HG03342 (cell line): ENCODE results near the gene CDCP1.
"Not testable (repeated sequence)": the region's sequence is repeated elsewhere in the genome, so short reads cannot be mapped to it uniquely, and the experiment has no call there.

ENCODE experiments used
- ATAC-seq: cut with Tn5 transposase; IDR thresholded peaks from one replicate; pipeline ENCODE4 v1.9.1; 2021; ENCODE audit warnings: mild to moderate bottlenecking, moderate library complexity; ENCODE audit not compliant: unreplicated experiment

Gene CDCP1

GRCh38 chr3:45171283-45171682, 25.1 kb upstream of the CDCP1 start:
- ATAC-seq, result no peak

GRCh38 chr3:45170096-45170495, 23.9 kb upstream of the CDCP1 start:
- no peak for ATAC-seq

- no peak for ATAC-seq
Measured at GRCh38 chr3:45169125-45169904, 23.1 kb upstream of the CDCP1 start.

- ATAC-seq, result no peak
Measured at GRCh38 chr3:45168451-45168850, 22.3 kb upstream of the CDCP1 start.

- peak; percentile 81 for ATAC-seq
Measured at GRCh38 chr3:45167011-45167911, 21.1 kb upstream of the CDCP1 start.

- no peak for ATAC-seq
Measured at GRCh38 chr3:45166321-45166879, 20.2 kb upstream of the CDCP1 start.

GRCh38 chr3:45165497-45166283, 19.5 kb upstream of the CDCP1 start:
- no peak for ATAC-seq

GRCh38 chr3:45164056-45164455, 17.9 kb upstream of the CDCP1 start:
- no peak for ATAC-seq

GRCh38 chr3:45163481-45163880, 17.3 kb upstream of the CDCP1 start:
- ATAC-seq, result no peak

- no peak for ATAC-seq
Measured at GRCh38 chr3:45154641-45155147, 8.5 kb upstream of the CDCP1 start.

- ATAC-seq, result no peak
Measured at GRCh38 chr3:45153658-45154437, 7.7 kb upstream of the CDCP1 start.

GRCh38 chr3:45152307-45152706, 6.1 kb upstream of the CDCP1 start:
- ATAC-seq, result no peak

- ATAC-seq, result no peak
Measured at GRCh38 chr3:45151100-45151499, 4.9 kb upstream of the CDCP1 start.

GRCh38 chr3:45148921-45149320, 2.7 kb upstream of the CDCP1 start:
- no peak for ATAC-seq

- ATAC-seq, result no peak
Measured at GRCh38 chr3:45145223-45145622, 955 bp downstream of the CDCP1 start.

- peak; percentile 59 for ATAC-seq
Measured at GRCh38 chr3:45143673-45144671, 2.2 kb downstream of the CDCP1 start.

- ATAC-seq, result not testable (repeated sequence)
Measured at GRCh38 chr3:45140770-45141155, 5.4 kb downstream of the CDCP1 start.

GRCh38 chr3:45140141-45140769, 5.9 kb downstream of the CDCP1 start:
- ATAC-seq, result no peak
